ENCODE measurements around the gene ARL5C. TPM values are rescaled to one million over a fixed set of nuclear protein-coding genes. Genes with fewer than 3 reads are reported as not detected.

ARL5C gene
- total RNA-seq, 1 donor from 2014 or later = not detected

DNA sequence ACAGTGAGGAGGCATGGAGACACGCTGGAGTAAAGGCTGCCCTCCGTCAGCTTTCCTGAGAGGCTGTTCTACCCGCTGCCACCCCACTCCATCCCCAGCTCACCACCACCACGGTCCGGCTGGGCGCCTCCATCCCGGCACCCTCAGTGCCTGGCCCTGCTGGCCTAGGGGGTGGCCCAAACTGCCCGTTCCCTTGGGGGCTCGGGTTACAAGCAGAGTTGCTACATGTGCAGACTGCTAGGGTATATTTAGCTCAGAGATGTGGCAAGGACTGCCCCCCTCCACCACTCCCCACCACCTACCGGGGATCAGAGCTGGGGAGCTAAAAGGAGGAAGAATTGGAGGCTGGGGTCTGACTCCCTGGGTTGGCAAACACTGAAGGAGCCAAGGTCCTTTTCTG, 27.4 kb upstream of the ARL5C start:
- Mint-ChIP-seq H3K4me3 (peak overlapping the region; percentile 54), H3K27ac (ENCODE audit: unreplicated experiment) (no peak overlapping the region), H3K9me3 (no peaks in the 10 kb centered on the region), H3K27me3 (ENCODE audit: low read depth) (no peaks in the 10 kb centered on the region), H3K4me1 (peaks cover 22% of the 10 kb centered on the region), H3K36me3 (ENCODE audit: low read depth) (peaks cover 5% of the 10 kb centered on the region)
- TF ChIP-seq, protein P1, sequence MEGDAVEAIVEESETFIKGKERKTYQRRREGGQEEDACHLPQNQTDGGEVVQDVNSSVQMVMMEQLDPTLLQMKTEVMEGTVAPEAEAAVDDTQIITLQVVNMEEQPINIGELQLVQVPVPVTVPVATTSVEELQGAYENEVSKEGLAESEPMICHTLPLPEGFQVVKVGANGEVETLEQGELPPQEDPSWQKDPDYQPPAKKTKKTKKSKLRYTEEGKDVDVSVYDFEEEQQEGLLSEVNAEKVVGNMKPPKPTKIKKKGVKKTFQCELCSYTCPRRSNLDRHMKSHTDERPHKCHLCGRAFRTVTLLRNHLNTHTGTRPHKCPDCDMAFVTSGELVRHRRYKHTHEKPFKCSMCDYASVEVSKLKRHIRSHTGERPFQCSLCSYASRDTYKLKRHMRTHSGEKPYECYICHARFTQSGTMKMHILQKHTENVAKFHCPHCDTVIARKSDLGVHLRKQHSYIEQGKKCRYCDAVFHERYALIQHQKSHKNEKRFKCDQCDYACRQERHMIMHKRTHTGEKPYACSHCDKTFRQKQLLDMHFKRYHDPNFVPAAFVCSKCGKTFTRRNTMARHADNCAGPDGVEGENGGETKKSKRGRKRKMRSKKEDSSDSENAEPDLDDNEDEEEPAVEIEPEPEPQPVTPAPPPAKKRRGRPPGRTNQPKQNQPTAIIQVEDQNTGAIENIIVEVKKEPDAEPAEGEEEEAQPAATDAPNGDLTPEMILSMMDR (conservative IDR thresholded peaks at IDR 0.05) = no peak
- DNase-seq (ENCODE audit: low read depth, low spot score) = no peak

DNA sequence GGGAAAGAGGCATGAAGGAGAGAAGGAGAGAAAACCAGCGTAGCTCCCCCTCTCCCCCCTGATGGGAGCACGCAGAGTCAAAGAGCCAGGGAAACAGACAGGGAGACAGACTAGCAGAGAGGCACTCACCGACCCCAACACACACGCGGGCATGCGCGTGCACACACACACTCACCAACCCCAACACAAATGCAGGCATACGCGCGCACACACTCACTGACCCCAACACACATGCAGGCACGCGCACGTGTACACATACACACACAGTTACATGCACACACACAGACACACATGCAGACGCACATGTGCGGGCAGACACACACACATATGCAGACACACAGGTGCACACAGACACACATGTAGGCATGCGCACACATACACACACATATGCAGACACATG, 26.9 kb upstream of the ARL5C start:
- H3K4me3 Mint-ChIP-seq = no peak overlapping the region
- H3K27ac Mint-ChIP-seq (ENCODE audit: unreplicated experiment) = peak overlapping the region; percentile 76
- TF ChIP-seq, protein P1 (conservative IDR thresholded peaks at IDR 0.05) = no peak
- peaks cover 5% of the 10 kb centered on the region for H3K36me3 Mint-ChIP-seq (ENCODE audit: low read depth)
- DNase-seq (ENCODE audit: low read depth, low spot score) = no peak
- H3K27me3 Mint-ChIP-seq (ENCODE audit: low read depth) = no peaks in the 10 kb centered on the region
- peaks cover 18% of the 10 kb centered on the region for H3K4me1 Mint-ChIP-seq
- no peaks in the 10 kb centered on the region for H3K9me3 Mint-ChIP-seq

DNA sequence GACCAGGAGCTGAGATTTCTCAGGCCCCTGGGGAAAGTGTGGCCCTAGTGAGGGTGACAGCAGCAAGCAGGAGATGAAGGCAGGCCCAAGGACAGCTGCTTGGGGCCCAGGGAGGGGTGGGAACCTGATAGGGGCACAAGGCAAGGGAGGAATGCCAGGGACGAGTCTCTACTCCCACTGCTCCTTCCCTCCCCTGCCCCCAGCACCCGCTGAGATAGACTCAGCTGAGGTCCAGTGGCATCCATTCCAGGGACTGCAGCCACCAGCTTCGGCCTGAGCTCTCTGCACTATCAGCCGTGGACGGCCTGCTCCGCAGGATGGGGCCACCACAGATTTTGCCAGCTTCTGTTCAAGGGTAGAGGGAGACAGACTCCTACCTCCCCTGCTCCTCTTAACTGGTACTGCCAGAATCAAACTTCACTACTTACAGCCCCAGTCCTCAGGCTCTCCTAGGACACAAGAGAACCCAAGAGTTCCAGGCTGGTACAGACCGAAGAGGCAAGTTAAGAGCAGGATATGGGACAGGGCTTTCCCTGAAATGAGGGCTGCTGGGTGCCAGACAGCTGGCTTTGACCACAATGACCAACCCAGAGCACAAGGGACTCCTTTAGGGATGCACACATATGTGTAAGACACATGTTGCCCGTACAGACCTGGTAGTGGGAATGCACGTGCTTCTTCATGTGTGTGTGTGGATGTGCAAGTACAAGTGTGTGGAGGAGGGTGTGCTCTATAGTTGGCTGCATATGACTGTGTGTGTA, 26.0 kb upstream of the ARL5C start:
- H3K36me3 Mint-ChIP-seq (ENCODE audit: low read depth) = peaks cover 5% of the 10 kb centered on the region
- no peaks in the 10 kb centered on the region for H3K27me3 Mint-ChIP-seq (ENCODE audit: low read depth)
- no peaks in the 10 kb centered on the region for H3K9me3 Mint-ChIP-seq
- peak overlapping the region; percentile 72 for H3K4me3 Mint-ChIP-seq
- TF ChIP-seq, protein P1 (conservative IDR thresholded peaks at IDR 0.05) = no peak
- no peak for DNase-seq (ENCODE audit: low read depth, low spot score)
- H3K27ac Mint-ChIP-seq (ENCODE audit: unreplicated experiment) = peak overlapping the region; percentile 86
- peaks cover 17% of the 10 kb centered on the region for H3K4me1 Mint-ChIP-seq

GRCh38 chr17:39187152-39187830, 21.3 kb upstream of the ARL5C start:
- no peaks in the 10 kb centered on the region for H3K9me3 Mint-ChIP-seq
- H3K36me3 Mint-ChIP-seq (ENCODE audit: low read depth) = peaks cover 8% of the 10 kb centered on the region
- DNase-seq (ENCODE audit: low read depth, low spot score) = no peak
- H3K27me3 Mint-ChIP-seq (ENCODE audit: low read depth) = no peaks in the 10 kb centered on the region
- TF ChIP-seq, protein P1 (conservative IDR thresholded peaks at IDR 0.05) = no peak
- no peak overlapping the region for H3K27ac Mint-ChIP-seq (ENCODE audit: unreplicated experiment)
- H3K4me3 Mint-ChIP-seq = no peak overlapping the region
- H3K4me1 Mint-ChIP-seq = peaks cover 1% of the 10 kb centered on the region

GRCh38 chr17:39186481-39187002, 20.6 kb upstream of the ARL5C start:
- H3K4me1 Mint-ChIP-seq = no peaks in the 10 kb centered on the region
- H3K4me3 Mint-ChIP-seq = no peak overlapping the region
- H3K27ac Mint-ChIP-seq (ENCODE audit: unreplicated experiment) = no peak overlapping the region
- no peaks in the 10 kb centered on the region for H3K27me3 Mint-ChIP-seq (ENCODE audit: low read depth)
- H3K36me3 Mint-ChIP-seq (ENCODE audit: low read depth) = peaks cover 7% of the 10 kb centered on the region
- TF ChIP-seq, protein P1 (conservative IDR thresholded peaks at IDR 0.05) = no peak
- no peak for DNase-seq (ENCODE audit: low read depth, low spot score)
- no peaks in the 10 kb centered on the region for H3K9me3 Mint-ChIP-seq
